HepG2 (cell line): Measurements from ENCODE around the gene MRPL14. TPM values are rescaled to one million over a fixed set of nuclear protein-coding genes. Genes with fewer than 3 reads are reported as not detected.

Experiments
- EHMT2 ChIP-seq: fragments of 200-600 bp; sonication (generic); IDR thresholded peaks from 2 replicates; pipeline ENCODE4 v1.7.0; 2017; ENCODE audit warnings: antibody characterized with exemption, low read depth, low read length, borderline replicate concordance
- FOSL2 ChIP-seq: sonication (generic); formaldehyde crosslinking; IDR thresholded peaks from 2 replicates; pipeline ENCODE4 v1.4.0; 2020; ENCODE audit warnings: missing genetic modification reagents
- FOXM1 ChIP-seq: sonication (generic); formaldehyde crosslinking; IDR thresholded peaks from 2 replicates; pipeline ENCODE4 v1.5.0; 2020; ENCODE audit warnings: missing genetic modification reagents
- GFI1 ChIP-seq: sonication (generic); formaldehyde crosslinking; IDR thresholded peaks from 2 replicates; pipeline ENCODE4 v1.5.0; 2020; ENCODE audit warnings: missing genetic modification reagents, mild to moderate bottlenecking, borderline replicate concordance
- HCFC1 ChIP-seq: fragments of 150-350 bp; IDR thresholded peaks from 2 replicates; pipeline ENCODE4 v1.6.1; 2014; ENCODE audit warnings: low read depth, low read length
- MED8 ChIP-seq: sonication (generic); formaldehyde crosslinking; IDR thresholded peaks from 2 replicates; pipeline ENCODE4 v1.8.1; 2023; ENCODE audit warnings: mild to moderate bottlenecking, missing genetic modification reagents; ENCODE audit not compliant: insufficient replicate concordance
- MEF2D ChIP-seq: sonication (generic); formaldehyde crosslinking; IDR thresholded peaks from 2 replicates; pipeline ENCODE4 v1.5.1; 2020; ENCODE audit warnings: mild to moderate bottlenecking, missing genetic modification reagents
- MIXL1 ChIP-seq: IDR thresholded peaks from 2 replicates; pipeline ENCODE4 v1.6.1; 2016
- MXD4 ChIP-seq: IDR thresholded peaks from 2 replicates; pipeline ENCODE4 v1.6.1; 2016; ENCODE audit warnings: mild to moderate bottlenecking, missing biosample characterization, missing genetic modification reagents
- NCOA1 ChIP-seq: sonication (generic); formaldehyde crosslinking; IDR thresholded peaks from 2 replicates; pipeline ENCODE4 v1.9.0; 2021; ENCODE audit warnings: missing genetic modification reagents
- NFYB ChIP-seq: sonication (generic); formaldehyde crosslinking; IDR thresholded peaks from 2 replicates; pipeline ENCODE4 v1.4.0; 2020; ENCODE audit warnings: missing genetic modification reagents
- PAWR ChIP-seq: sonication (generic); formaldehyde crosslinking; IDR thresholded peaks from 2 replicates; pipeline ENCODE4 v1.4.0; 2020; ENCODE audit warnings: missing genetic modification reagents, mild to moderate bottlenecking, borderline replicate concordance
- PLSCR1 ChIP-seq: sonication (generic); formaldehyde crosslinking; IDR thresholded peaks from 2 replicates; pipeline ENCODE4 v1.5.0; 2020; ENCODE audit warnings: missing genetic modification reagents, mild to moderate bottlenecking, borderline replicate concordance
- PRPF4 ChIP-seq: fragments of 200-400 bp; formaldehyde crosslinking; IDR thresholded peaks from 2 replicates; pipeline ENCODE4 v1.6.1; 2016; ENCODE audit warnings: low read length, low read depth; ENCODE audit not compliant: poor library complexity, severe bottlenecking
- SALL1 ChIP-seq: sonication (generic); formaldehyde crosslinking; IDR thresholded peaks from 2 replicates; pipeline ENCODE4 v1.8.0; 2022; ENCODE audit warnings: mild to moderate bottlenecking, missing genetic modification reagents
- SP5 ChIP-seq: IDR thresholded peaks from 2 replicates; pipeline ENCODE4 v1.6.1; 2016; ENCODE audit warnings: low read depth, borderline replicate concordance
- SRSF9 ChIP-seq: fragments of 200-400 bp; formaldehyde crosslinking; IDR thresholded peaks from 2 replicates; pipeline ENCODE4 v1.6.1; 2018; ENCODE audit warnings: borderline replicate concordance, mild to moderate bottlenecking, low read depth, low read length; ENCODE audit not compliant: insufficient read depth, poor library complexity, severe bottlenecking
- STAT6 ChIP-seq: sonication (generic); formaldehyde crosslinking; IDR thresholded peaks from 2 replicates; pipeline ENCODE4 v1.4.0; 2020; ENCODE audit warnings: missing genetic modification reagents, mild to moderate bottlenecking, borderline replicate concordance
- TBP ChIP-seq: sonication (generic); formaldehyde crosslinking; IDR thresholded peaks from 2 replicates; pipeline ENCODE4 v1.5.0; 2020; ENCODE audit warnings: missing genetic modification reagents
- ZFP62 ChIP-seq: sonication (generic); formaldehyde crosslinking; IDR thresholded peaks from 2 replicates; pipeline ENCODE4 v1.4.0; 2020; ENCODE audit warnings: missing genetic modification reagents
- ZFP90 ChIP-seq: sonication (generic); formaldehyde crosslinking; IDR thresholded peaks from 2 replicates; pipeline ENCODE4 v1.8.0; 2022; ENCODE audit warnings: missing genetic modification reagents, mild to moderate bottlenecking, inconsistent platforms, borderline replicate concordance
- ZNF280B ChIP-seq: sonication (generic); formaldehyde crosslinking; IDR thresholded peaks from 2 replicates; pipeline ENCODE4 v1.5.0; 2020; ENCODE audit warnings: missing genetic modification reagents, mild to moderate bottlenecking, borderline replicate concordance
- ZNF772 ChIP-seq: sonication (generic); formaldehyde crosslinking; IDR thresholded peaks from 2 replicates; pipeline ENCODE4 v1.5.0; 2020; ENCODE audit warnings: mild to moderate bottlenecking, missing genetic modification reagents
- ZNF879 ChIP-seq: sonication (generic); formaldehyde crosslinking; IDR thresholded peaks from 2 replicates; pipeline ENCODE4 v1.8.1; 2023; ENCODE audit warnings: missing genetic modification reagents
- ZSCAN21 ChIP-seq: sonication (generic); formaldehyde crosslinking; IDR thresholded peaks from 2 replicates; pipeline ENCODE4 v1.8.0; 2022; ENCODE audit warnings: mild to moderate bottlenecking, missing genetic modification reagents, moderate library complexity, borderline replicate concordance
- polyA plus RNA-seq, 8 experiments: library from polyadenylated mRNA; depleted of rRNA in 3 of 8; stranded (reverse) in 7 of 8; unstranded in 1 of 8; fragments of >200 nt; fragmentation: Illumina TruSeq in 4 of 8; extraction: Trizol in 4 of 8; gene quantifications; 2 replicates each; pipeline versions ENCODE4 v1.2.1 to v1.2.3, GENCODE V29; 2011 to 2016; ENCODE audit warnings: low read depth in 4 of 8, missing spikeins in 1 of 8, mixed read lengths in 1 of 8; ENCODE audit not compliant: insufficient read depth in 1 of 8
- total RNA-seq, 5 experiments: library from RNA; depleted of rRNA; stranded (reverse); fragments of >200 nt; fragmentation: Illumina TruSeq; extraction: Trizol; gene quantifications; 2 replicates each; pipeline ENCODE4 v1.2.3, GENCODE V29; 2016; ENCODE audit warnings: low read depth in 1 of 5
- TF ChIP-seq, protein P1 (sequence below): sonication (generic); formaldehyde crosslinking; IDR thresholded peaks from 2 replicates; pipeline ENCODE4 v1.4.0; 2020; ENCODE audit warnings: mild to moderate bottlenecking, missing genetic modification reagents

The MRPL14 gene
- total and polyA plus RNA-seq, 2 of the 13 experiments (the other 11 are each of a cell fraction or from before 2014, with no cell fraction given): 157 to 178 TPM

- TF ChIP-seq STAT6 (CRISPR knock-in tag) (no peak), MED8 (CRISPR knock-in tag) (no peak), MIXL1 (CRISPR knock-in tag) (peak; percentile 47; the same call in 1 of the 2 replicates), PLSCR1 (no peak), SRSF9 (no peak), FOXM1 (CRISPR knock-in tag) (no peak), ZNF772 (CRISPR knock-in tag) (no peak), PRPF4 (no peak), EHMT2 (no peak), SALL1 (0 out of 2 replicates have a peak, but pooled peaks have one; percentile 47), ZNF879 (no peak), ZFP62 (CRISPR knock-in tag) (no peak), GFI1 (CRISPR knock-in tag) (no peak), MEF2D (no peak), TBP (CRISPR knock-in tag) (no peak), HCFC1 (no peak), NCOA1 (CRISPR knock-in tag) (no peak), ZSCAN21 (CRISPR knock-in tag) (0 out of 2 replicates have a peak, but pooled peaks have one; percentile 35), NFYB (no peak), MXD4 (CRISPR knock-in tag) (no peak), FOSL2 (CRISPR knock-in tag) (no peak), PAWR (CRISPR knock-in tag) (no peak), ZFP90 (CRISPR knock-in tag) (no peak), ZNF280B (CRISPR knock-in tag) (no peak; the same call in 1 of the 2 replicates), SP5 (CRISPR knock-in tag) (0 out of 2 replicates have a peak, but pooled peaks have one; percentile 12)
- TF ChIP-seq, protein P1, sequence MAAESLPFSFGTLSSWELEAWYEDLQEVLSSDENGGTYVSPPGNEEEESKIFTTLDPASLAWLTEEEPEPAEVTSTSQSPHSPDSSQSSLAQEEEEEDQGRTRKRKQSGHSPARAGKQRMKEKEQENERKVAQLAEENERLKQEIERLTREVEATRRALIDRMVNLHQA (CRISPR knock-in tag): no peak
Observed at GRCh38 chr6:44172731-44173500, 45.7 kb upstream of the MRPL14 start (continued).
